Retinal pigment epithelial cell (primary cell): ENCODE results near the gene ADK.

Experiments used
- DNase-seq: peaks from one replicate; pipeline ENCODE4 v3.0.0-alpha.2; 2010; ENCODE audit warnings: low read depth
- H3K4me3 ChIP-seq: 2 replicates; pipeline ENCODE4 v1.5.1; 2011; ENCODE audit warnings: mild to moderate bottlenecking, low read length, control low read depth, moderate library complexity
- TF ChIP-seq, protein P1 (sequence below): conservative IDR thresholded peaks from 2 replicates; pipeline ENCODE4 v1.5.1; 2011; ENCODE audit warnings: low read depth, low read length, control low read depth, inconsistent platforms

The ADK gene

DNA sequence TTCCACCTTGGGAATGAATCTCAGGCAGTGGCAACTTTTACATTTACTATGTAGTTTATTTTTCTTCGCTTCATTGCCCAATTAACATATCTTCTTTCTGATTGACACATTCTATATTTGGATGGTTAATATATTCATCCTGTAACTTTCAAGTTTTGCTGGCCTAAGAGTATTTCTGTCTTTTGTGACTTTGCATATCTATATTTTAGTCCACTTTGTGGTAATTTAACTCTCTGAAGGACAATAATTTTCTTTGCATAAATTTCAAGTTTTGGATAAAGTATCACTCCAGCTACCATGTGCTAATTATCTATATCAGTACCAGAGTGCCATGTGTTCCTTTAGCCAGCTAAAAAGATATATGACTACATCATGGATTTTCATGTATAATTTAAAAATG lies 523.9 kb downstream of the ADK start:
- DNase-seq: no peak
- H3K4me3 ChIP-seq: no peak overlapping the region
- TF ChIP-seq, protein P1, sequence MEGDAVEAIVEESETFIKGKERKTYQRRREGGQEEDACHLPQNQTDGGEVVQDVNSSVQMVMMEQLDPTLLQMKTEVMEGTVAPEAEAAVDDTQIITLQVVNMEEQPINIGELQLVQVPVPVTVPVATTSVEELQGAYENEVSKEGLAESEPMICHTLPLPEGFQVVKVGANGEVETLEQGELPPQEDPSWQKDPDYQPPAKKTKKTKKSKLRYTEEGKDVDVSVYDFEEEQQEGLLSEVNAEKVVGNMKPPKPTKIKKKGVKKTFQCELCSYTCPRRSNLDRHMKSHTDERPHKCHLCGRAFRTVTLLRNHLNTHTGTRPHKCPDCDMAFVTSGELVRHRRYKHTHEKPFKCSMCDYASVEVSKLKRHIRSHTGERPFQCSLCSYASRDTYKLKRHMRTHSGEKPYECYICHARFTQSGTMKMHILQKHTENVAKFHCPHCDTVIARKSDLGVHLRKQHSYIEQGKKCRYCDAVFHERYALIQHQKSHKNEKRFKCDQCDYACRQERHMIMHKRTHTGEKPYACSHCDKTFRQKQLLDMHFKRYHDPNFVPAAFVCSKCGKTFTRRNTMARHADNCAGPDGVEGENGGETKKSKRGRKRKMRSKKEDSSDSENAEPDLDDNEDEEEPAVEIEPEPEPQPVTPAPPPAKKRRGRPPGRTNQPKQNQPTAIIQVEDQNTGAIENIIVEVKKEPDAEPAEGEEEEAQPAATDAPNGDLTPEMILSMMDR: no peak

DNA sequence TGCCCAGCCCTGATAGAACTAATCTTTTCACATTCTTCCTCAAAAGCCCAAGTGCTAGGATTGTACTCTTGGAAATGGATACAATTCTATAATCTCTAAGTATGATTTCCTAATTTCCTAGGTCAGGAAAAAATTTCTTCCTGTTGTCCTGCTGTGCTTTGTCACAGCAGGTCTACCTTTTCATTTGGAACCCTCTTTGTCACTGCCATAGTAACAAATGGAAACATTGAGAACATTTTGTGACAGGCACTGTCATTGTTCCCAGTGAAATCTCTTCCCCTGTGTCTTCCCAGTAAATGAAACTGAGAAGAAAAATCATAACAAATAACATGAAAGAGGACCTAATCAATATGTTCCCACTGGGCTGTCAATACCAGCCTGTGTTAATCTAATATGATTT lies 524.5 kb downstream of the ADK start:
- no peak overlapping the region for H3K4me3 ChIP-seq
- no peak for DNase-seq
- TF ChIP-seq, protein P1: no peak

DNA sequence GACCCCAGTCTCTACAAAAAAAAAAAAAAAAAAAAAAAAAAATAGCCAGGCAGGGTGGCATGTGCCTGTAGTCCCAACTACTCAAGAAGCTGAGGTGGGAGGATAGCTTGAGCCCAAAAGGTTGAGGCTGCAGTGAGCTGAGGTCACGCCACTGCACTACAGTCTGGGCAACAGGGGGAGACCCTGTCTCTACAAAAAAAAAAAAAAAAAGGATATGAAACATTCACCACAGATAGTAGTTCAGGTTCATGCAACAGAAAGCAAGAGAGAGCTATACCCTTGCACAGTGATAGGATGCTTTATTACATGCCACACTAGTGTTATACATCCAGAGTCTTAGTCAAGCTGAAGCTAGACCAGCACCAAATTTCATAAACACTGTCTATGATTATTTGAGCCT lies 526.9 kb downstream of the ADK start:
- no peak for DNase-seq
- TF ChIP-seq, protein P1: no peak

DNA sequence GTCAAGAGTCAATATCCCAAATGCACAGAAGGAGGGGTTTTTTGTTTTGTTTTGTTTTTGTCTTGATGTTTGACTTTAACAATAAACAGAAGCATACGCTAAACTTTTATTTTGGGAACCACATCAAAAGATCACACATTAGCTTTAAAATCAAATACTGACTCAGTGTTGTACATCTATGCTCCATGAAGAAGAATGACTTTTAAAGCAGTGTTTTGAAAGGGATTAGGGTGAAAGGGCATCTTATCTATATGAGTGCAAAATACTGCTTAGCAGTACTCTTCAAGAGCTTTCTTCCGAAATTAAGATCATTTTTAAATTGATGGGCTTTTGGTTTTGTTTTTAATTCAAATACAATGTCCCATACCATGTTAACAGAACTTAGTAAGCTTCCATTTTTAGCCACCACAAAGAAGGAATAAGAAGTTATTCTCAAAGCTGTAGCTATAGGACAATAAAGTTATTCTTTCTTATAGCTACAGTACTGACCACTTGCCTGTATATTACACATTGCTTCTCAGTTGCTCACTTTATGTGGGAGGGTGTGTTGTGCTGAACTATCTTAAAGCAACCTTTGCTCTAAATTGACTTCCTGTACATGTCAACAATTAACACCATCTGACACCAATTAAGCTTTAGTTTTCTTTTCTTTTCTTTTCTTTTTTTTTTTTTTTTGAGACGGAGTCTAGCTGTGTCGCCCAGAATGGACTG lies 531.1 kb downstream of the ADK start:
- DNase-seq: no peak
- no peak overlapping the region for H3K4me3 ChIP-seq
- TF ChIP-seq, protein P1: no peak

More for the DNA sequence above, 526.9 kb downstream of the ADK start:
- H3K4me3 ChIP-seq: no peak overlapping the region

DNA sequence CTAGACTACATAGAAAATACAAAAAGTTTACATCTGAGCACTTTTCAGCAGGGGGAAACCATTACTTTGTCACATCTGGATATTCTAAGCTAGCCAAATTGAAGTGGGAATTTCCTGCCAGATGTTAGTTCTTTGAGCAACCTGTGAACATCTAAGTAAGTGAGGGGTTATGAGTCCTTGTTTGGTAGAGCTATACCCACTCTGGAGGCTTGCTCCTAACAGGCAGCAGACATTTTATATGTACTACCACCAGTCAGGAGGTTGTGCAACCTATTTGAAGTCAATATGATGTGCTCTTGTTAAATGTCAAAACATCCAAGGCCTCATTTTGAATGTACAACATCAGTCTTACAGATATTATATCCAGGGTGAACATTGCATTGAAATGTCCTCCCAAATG lies 532.0 kb downstream of the ADK start:
- no peak overlapping the region for H3K4me3 ChIP-seq
- TF ChIP-seq, protein P1: no peak
- no peak for DNase-seq

DNA sequence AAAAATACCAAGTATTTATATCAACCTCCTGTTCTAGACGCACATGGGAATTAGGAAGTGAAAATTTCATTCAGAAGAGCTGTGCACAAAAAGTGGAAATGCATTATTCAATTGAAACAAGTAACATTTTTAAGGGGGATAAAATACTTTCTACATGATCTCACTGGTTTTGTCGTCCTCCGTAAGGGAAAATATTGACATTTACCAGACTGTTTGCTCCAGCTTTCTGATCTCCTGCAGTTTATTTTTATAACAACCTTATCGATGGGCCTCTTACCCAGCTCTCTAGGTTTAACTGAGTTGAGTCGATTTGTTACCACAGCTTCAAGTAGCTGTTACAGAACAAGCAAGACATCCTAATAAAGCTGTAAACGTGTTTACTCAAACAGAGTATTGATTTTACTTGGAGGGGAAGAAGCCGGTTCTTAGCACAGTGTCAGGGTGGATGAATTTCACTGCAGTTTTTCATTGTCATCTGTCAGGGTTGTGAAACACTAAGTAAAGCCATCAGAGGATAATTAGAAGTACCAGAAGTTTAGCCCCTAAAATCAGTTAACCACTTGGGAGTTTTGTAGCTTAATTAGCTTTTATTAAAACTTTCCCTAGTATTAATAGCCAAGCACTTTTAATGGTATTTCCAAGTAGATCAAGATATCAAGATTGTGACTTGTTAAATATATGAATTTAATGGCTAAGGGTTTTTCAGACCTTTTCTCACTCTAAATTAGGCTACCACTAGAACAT lies 532.8 kb downstream of the ADK start:
- TF ChIP-seq, protein P1: no peak
- DNase-seq: no peak
- H3K4me3 ChIP-seq: no peak overlapping the region

DNA sequence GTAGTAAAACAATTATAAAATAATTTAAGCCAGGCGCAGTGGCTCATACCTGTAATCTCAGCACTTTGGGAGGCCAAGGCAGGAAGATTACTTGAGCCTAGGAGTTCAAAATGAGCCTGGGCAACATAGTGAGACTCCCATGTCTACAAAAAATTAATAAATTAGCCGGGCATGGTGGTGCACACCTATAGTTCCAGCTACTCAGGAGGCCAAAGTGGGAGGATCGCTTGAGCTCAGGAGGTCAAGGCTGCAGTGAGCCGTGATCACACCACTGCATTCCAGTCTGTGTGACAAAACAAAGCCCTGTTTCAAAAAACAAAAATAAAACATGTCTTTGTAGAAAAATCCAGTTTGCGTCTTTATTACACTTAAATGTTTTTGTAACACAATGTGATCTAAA lies 533.4 kb downstream of the ADK start:
- DNase-seq: no peak
- TF ChIP-seq, protein P1: no peak
- H3K4me3 ChIP-seq: no peak overlapping the region
